K562 (cell line): ENCODE results near the gene ITGB2. TPM values are rescaled to one million over a fixed set of nuclear protein-coding genes. Genes with fewer than 3 reads are reported as not detected.
A peak's percentile ranks its signal among the peaks of the same experiment; 100 is the strongest.

Experiments
- ARID2 ChIP-seq: fragments of 450-650 bp; IDR thresholded peaks from 2 replicates; pipeline ENCODE4 v1.6.1; 2017; ENCODE audit warnings: antibody characterized with exemption, mild to moderate bottlenecking
- ATF1 ChIP-seq, 2 experiments: fragments of 450-650 bp in 1 of 2; IDR thresholded peaks; 2 replicates each; pipeline ENCODE4 v1.6.1; 2016; ENCODE audit warnings: missing compliant biosample characterization in 1 of 2, missing genetic modification characterization in 1 of 2
- ETV1 ChIP-seq: fragments of 450-650 bp; conservative IDR thresholded peaks from 2 replicates; pipeline ENCODE4 v1.6.1; 2016; ENCODE audit warnings: missing genetic modification characterization, control low read depth, low read depth, missing compliant biosample characterization
- L3MBTL2 ChIP-seq: fragments of 450-650 bp; IDR thresholded peaks from 2 replicates; pipeline ENCODE4 v1.6.1; 2016; ENCODE audit warnings: mild to moderate bottlenecking, moderate library complexity
- LCOR ChIP-seq: sonication (generic); formaldehyde crosslinking; IDR thresholded peaks from 2 replicates; pipeline ENCODE4 v1.8.0; 2022; ENCODE audit warnings: mild to moderate bottlenecking, missing genetic modification reagents
- MTA3 ChIP-seq: fragments of 450-650 bp; formaldehyde crosslinking; IDR thresholded peaks from 2 replicates; pipeline ENCODE4 v1.6.1; 2017; ENCODE audit warnings: mild to moderate bottlenecking, borderline replicate concordance
- RCOR1 ChIP-seq, 2 experiments: IDR thresholded peaks; 2 replicates each; pipeline ENCODE4 v1.6.1; 2012; ENCODE audit warnings: low read depth in 2 of 2, low read length in 2 of 2, borderline replicate concordance in 1 of 2, improper control_type of control experiment in 1 of 2
- STAG1 ChIP-seq: sonication (generic); formaldehyde crosslinking; IDR thresholded peaks from 2 replicates; pipeline ENCODE4 v1.5.0; 2020; ENCODE audit warnings: missing genetic modification reagents, borderline replicate concordance
- TGIF2 ChIP-seq: sonication (generic); formaldehyde crosslinking; IDR thresholded peaks from 2 replicates; pipeline ENCODE4 v1.8.1; 2022; ENCODE audit warnings: mild to moderate bottlenecking, missing genetic modification reagents, moderate library complexity
- YY1 ChIP-seq, 3 experiments: IDR thresholded peaks; 2 replicates each; pipeline ENCODE4 v1.6.1; 2011; ENCODE audit warnings: low read length in 2 of 3, mild to moderate bottlenecking in 2 of 3, moderate library complexity in 2 of 3, borderline replicate concordance in 1 of 3, control low read depth in 1 of 3, low read depth in 1 of 3; ENCODE audit not compliant: insufficient read depth in 3 of 3, insufficient replicate concordance in 2 of 3, control insufficient read depth in 1 of 3, insufficient read length in 1 of 3; ENCODE audit errors: extremely low read depth in 1 of 3
- ZFP36 ChIP-seq: fragments of 150-350 bp; IDR thresholded peaks from 2 replicates; pipeline ENCODE4 v1.6.1; 2018; ENCODE audit warnings: low read length, low read depth; ENCODE audit not compliant: partially characterized antibody
- polyA plus RNA-seq, 8 experiments: library from polyadenylated mRNA; depleted of rRNA in 4 of 8; stranded (reverse) in 5 of 8; unstranded in 3 of 8; fragments of >200 nt; fragmentation: Nextera tagmentation in 2 of 8; fragmentation: Illumina TruSeq in 1 of 8; extraction: Ambion mirVana in 2 of 8; extraction: Trizol in 1 of 8; gene quantifications; 2 replicates each; pipeline versions ENCODE4 v1.2.1 to v1.2.3, GENCODE V29; 2011 to 2014; ENCODE audit warnings: inconsistent platforms in 1 of 8, missing spikeins in 1 of 8
- total RNA-seq, 7 experiments: library from RNA; depleted of rRNA in 6 of 7; stranded (reverse); fragments of >200 nt in 6 of 7; fragmentation: Illumina TruSeq in 2 of 7; extraction: Trizol in 2 of 7; gene quantifications; 2 replicates each; pipeline versions ENCODE4 v1.2.1 to v1.2.3, GENCODE V29; 2011 to 2021; ENCODE audit warnings: low replicate concordance in 1 of 7
- TF ChIP-seq, protein P1 (sequence below): fragments of 450-650 bp; formaldehyde crosslinking; IDR thresholded peaks from 2 replicates; pipeline ENCODE4 v1.4.0; 2020; ENCODE audit warnings: mild to moderate bottlenecking, moderate library complexity
- TF ChIP-seq, protein P2 (sequence below), 3 experiments: IDR thresholded peaks in 2 of 3; conservative IDR thresholded peaks in 1 of 3; 2 replicates each; pipeline ENCODE4 v1.5.1; 2011 to 2012; ENCODE audit warnings: low read length in 3 of 3, mild to moderate bottlenecking in 3 of 3, control low read depth in 2 of 3, improper control_type of control experiment in 1 of 3, inconsistent platforms in 1 of 3, low read depth in 1 of 3, mixed read lengths in 1 of 3, moderate library complexity in 1 of 3; ENCODE audit not compliant: insufficient read depth in 2 of 3
- TF ChIP-seq, protein P3 (sequence below): sonication (generic); formaldehyde crosslinking; IDR thresholded peaks from 2 replicates; pipeline ENCODE4 v1.8.0; 2023; ENCODE audit warnings: mild to moderate bottlenecking, missing genetic modification reagents
- TF ChIP-seq, protein P4 (sequence below), 2 experiments: fragments of 250-450 bp in 1 of 2; fragments of 450-650 bp in 1 of 2; sonication (Bioruptor Pico) in 1 of 2; IDR thresholded peaks; 2 replicates each; pipeline versions ENCODE4 v1.6.1 to v1.8.0; 2016 to 2021; ENCODE audit warnings: mild to moderate bottlenecking in 2 of 2, moderate library complexity in 2 of 2, missing compliant biosample characterization in 1 of 2, missing genetic modification characterization in 1 of 2

ITGB2 gene
- total and polyA plus RNA-seq, 9 of the 15 experiments (the other 6 are each of a cell fraction or from before 2014, with no cell fraction given), result 0.07 to 1.3 (median 0.51) TPM; not detected in 2

DNA sequence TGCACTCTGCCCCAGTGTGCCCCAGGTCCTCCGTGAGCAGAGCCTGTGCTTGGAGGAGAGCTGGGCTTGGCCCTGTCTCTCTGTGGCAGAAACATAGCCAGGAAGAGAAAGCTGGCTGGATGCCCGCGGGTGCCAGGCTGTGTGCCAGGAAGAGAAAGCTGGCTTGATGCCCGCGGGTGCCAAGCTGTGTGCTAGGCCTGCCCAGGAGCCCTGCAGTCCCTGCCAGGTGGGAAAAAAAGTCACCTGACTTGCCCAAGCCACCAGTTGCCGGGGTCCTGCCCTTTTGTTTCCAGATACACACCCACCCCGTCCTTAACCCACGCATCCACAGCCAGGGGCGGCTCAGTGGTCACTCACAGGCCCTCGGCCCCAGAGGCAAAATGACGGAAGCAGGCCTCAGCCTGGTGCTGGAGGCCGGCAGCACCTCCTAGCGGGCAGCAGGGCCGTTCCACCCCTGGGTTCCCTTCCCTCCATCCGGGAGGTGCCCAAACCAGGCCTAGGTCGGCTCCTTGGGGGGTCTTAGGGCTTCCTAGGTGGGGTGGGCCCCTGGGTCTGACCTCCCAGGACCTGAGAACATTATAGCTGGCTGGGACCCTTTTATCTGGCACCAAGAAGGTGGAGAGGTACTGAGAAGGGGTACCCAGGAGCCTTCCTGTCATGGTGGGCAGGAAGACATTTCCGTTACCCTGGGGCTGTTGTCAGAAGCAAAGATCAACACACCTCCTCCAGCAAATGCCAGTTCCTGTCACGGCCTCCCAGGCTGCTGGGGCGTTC lies 9.1 kb downstream of the ITGB2 start (continued):
- TF ChIP-seq ETV1 (peak; percentile 69), RCOR1 (IDR thresholded peaks at IDR 0.05; ENCODE audit: borderline replicate concordance in 1 of 2, low read depth in 2 of 2, low read length in 2 of 2) (0 out of 4 replicates have a peak, but pooled peaks of 1 of the 2 experiments have one; percentile 29), ZFP36 (peak; percentile 22), LCOR (0 out of 2 replicates have a peak, but pooled peaks have one; percentile 42), MTA3 (peak; percentile 44; the same call in 1 of the 2 replicates), ARID2 (0 out of 2 replicates have a peak, but pooled peaks have one; percentile 46), L3MBTL2 (peak; percentile 36; the same call in 1 of the 2 replicates), YY1 (IDR thresholded peaks at IDR 0.05; ENCODE audit: borderline replicate concordance in 1 of 3, control insufficient read depth in 1 of 3, extremely low read depth in 1 of 3, insufficient read depth in 3 of 3, insufficient read length in 1 of 3, insufficient replicate concordance in 2 of 3, low read depth in 1 of 3, low read length in 2 of 3) (no peak), TGIF2 (0 out of 2 replicates have a peak, but pooled peaks have one; percentile 36), ATF1 (CRISPR knock-in tag; IDR thresholded peaks at IDR 0.05) (no peak), ATF1 (tag; IDR thresholded peaks at IDR 0.05) (peak; percentile 19; the same call in 1 of the 2 replicates), STAG1 (peak; percentile 91)
- TF ChIP-seq, protein P1, sequence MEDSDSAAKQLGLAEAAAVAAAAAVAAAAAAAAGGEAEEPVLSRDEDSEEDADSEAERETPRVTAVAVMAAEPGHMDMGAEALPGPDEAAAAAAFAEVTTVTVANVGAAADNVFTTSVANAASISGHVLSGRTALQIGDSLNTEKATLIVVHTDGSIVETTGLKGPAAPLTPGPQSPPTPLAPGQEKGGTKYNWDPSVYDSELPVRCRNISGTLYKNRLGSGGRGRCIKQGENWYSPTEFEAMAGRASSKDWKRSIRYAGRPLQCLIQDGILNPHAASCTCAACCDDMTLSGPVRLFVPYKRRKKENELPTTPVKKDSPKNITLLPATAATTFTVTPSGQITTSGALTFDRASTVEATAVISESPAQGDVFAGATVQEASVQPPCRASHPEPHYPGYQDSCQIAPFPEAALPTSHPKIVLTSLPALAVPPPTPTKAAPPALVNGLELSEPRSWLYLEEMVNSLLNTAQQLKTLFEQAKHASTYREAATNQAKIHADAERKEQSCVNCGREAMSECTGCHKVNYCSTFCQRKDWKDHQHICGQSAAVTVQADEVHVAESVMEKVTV (CRISPR knock-in tag), result peak; percentile 55; the same call in 1 of the 2 replicates
- TF ChIP-seq, protein P2, sequence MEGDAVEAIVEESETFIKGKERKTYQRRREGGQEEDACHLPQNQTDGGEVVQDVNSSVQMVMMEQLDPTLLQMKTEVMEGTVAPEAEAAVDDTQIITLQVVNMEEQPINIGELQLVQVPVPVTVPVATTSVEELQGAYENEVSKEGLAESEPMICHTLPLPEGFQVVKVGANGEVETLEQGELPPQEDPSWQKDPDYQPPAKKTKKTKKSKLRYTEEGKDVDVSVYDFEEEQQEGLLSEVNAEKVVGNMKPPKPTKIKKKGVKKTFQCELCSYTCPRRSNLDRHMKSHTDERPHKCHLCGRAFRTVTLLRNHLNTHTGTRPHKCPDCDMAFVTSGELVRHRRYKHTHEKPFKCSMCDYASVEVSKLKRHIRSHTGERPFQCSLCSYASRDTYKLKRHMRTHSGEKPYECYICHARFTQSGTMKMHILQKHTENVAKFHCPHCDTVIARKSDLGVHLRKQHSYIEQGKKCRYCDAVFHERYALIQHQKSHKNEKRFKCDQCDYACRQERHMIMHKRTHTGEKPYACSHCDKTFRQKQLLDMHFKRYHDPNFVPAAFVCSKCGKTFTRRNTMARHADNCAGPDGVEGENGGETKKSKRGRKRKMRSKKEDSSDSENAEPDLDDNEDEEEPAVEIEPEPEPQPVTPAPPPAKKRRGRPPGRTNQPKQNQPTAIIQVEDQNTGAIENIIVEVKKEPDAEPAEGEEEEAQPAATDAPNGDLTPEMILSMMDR (IDR thresholded peaks at IDR 0.05 in 2 of 3, conservative IDR thresholded peaks at IDR 0.05 in 1 of 3; ENCODE audit: insufficient read depth in 2 of 3, low read depth in 1 of 3, low read length in 3 of 3), result peak; percentile 90 to 92 (median 91)
- TF ChIP-seq, protein P3, sequence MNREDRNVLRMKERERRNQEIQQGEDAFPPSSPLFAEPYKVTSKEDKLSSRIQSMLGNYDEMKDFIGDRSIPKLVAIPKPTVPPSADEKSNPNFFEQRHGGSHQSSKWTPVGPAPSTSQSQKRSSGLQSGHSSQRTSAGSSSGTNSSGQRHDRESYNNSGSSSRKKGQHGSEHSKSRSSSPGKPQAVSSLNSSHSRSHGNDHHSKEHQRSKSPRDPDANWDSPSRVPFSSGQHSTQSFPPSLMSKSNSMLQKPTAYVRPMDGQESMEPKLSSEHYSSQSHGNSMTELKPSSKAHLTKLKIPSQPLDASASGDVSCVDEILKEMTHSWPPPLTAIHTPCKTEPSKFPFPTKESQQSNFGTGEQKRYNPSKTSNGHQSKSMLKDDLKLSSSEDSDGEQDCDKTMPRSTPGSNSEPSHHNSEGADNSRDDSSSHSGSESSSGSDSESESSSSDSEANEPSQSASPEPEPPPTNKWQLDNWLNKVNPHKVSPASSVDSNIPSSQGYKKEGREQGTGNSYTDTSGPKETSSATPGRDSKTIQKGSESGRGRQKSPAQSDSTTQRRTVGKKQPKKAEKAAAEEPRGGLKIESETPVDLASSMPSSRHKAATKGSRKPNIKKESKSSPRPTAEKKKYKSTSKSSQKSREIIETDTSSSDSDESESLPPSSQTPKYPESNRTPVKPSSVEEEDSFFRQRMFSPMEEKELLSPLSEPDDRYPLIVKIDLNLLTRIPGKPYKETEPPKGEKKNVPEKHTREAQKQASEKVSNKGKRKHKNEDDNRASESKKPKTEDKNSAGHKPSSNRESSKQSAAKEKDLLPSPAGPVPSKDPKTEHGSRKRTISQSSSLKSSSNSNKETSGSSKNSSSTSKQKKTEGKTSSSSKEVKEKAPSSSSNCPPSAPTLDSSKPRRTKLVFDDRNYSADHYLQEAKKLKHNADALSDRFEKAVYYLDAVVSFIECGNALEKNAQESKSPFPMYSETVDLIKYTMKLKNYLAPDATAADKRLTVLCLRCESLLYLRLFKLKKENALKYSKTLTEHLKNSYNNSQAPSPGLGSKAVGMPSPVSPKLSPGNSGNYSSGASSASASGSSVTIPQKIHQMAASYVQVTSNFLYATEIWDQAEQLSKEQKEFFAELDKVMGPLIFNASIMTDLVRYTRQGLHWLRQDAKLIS (CRISPR knock-in tag), result 0 out of 2 replicates have a peak, but pooled peaks have one; percentile 43
- TF ChIP-seq, protein P4, sequence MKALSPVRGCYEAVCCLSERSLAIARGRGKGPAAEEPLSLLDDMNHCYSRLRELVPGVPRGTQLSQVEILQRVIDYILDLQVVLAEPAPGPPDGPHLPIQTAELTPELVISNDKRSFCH (CRISPR knock-in tag; IDR thresholded peaks at IDR 0.05), result no peak
- TF ChIP-seq, protein P4 (tag; IDR thresholded peaks at IDR 0.05), result 0 out of 2 replicates have a peak, but pooled peaks have one; percentile 8
